SK-N-SH (cell line): Measurements from ENCODE around the gene NMBR.

Experiments used
- CTCF ChIP-seq: fragments of 200-600 bp; sonication (generic); IDR thresholded peaks from 2 replicates; pipeline ENCODE4 v1.6.1; 2017; ENCODE audit warnings: antibody characterized with exemption, mild to moderate bottlenecking, moderate library complexity
- RCOR1 ChIP-seq: fragments of 150-350 bp; IDR thresholded peaks from 2 replicates; pipeline ENCODE4 v1.6.1; 2017; ENCODE audit warnings: antibody characterized with exemption, low read length
- TF ChIP-seq, protein P1 (sequence below): IDR thresholded peaks from 2 replicates; pipeline ENCODE4 v1.4.0; 2012; ENCODE audit warnings: low read depth, borderline replicate concordance

GRCh38 chr6:142074516-142074915, 72.4 kb downstream of the NMBR start:
- TF ChIP-seq, protein P1, sequence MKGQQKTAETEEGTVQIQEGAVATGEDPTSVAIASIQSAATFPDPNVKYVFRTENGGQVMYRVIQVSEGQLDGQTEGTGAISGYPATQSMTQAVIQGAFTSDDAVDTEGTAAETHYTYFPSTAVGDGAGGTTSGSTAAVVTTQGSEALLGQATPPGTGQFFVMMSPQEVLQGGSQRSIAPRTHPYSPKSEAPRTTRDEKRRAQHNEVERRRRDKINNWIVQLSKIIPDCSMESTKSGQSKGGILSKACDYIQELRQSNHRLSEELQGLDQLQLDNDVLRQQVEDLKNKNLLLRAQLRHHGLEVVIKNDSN, result no peak
- TF ChIP-seq CTCF (no peak), RCOR1 (no peak)
